ENCODE measurements around the gene SLC25A24.
A peak's percentile ranks its signal among the peaks of the same experiment; 100 is the strongest.
"Not testable (repeated sequence)": the region's sequence is repeated elsewhere in the genome, so short reads cannot be mapped to it uniquely, and the experiment has no call there.

The SLC25A24 gene

GRCh38 chr1:108132367-108132766, 67.8 kb downstream of the SLC25A24 start:
- DNase-seq, result not testable (repeated sequence)

- DNase-seq, result not testable (repeated sequence)
Measured at GRCh38 chr1:108131281-108131680, 68.9 kb downstream of the SLC25A24 start.

DNA sequence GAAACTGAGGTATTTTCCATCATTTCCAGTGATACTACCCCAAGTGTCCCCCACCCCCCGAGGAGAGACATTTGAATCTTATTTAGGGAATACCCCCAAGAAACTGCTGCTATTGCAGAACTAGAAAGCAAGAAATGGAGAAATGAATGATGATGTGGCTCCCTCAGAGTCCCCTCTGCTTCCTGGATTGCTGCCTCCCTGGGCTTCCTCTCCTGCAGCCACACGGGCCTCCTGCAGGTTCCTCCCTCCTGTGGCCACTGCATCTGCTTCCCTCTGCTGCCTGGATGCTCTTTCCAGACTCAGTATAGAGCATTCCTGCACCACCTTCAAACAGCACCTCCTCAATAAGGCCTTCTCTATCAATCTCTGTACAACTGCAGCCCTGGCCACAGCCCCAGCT, 69.3 kb downstream of the SLC25A24 start:
- DNase-seq, result no peak

GRCh38 chr1:108129999-108130398, 70.1 kb downstream of the SLC25A24 start:
- no peak for DNase-seq

DNA sequence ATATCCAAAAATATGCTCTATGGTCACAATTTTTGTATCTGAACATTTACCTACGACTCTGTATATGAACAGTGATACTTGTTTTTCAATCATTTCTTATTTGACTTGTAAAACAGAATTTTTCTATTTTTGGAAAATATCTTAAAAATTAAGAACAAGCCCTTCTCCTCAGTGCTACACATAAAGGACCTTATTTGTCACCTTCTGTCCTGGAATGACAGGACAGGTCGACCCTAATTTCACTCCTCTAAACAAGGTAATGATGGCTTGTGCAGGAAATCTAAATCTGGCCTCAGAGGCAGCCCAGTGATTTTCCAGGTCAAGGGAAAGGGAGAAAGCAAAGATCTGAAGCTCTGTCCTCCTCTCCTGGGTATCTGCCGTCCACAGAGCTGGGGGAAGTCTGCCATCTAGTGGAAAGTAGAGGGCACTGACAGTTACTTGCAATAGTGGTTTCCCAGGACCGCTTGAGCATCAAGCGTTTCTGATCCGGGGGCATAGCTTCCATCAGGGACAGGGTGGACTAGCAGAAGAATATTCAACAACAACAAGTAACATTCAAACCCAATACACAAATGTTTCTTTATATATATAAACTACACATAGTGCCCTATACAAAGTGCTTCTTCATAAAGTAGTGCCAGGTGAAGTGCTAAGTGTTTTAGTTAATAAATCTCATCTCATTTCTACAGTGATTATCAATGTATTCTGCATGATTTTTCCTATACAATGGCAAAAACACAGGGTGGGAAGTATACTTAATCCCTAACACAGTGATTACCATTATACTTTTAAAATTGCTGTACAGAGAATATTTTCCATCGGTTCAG, 74.6 kb downstream of the SLC25A24 start:
- DNase-seq, result peak; percentile 66

GRCh38 chr1:108124622-108125311, 75.4 kb downstream of the SLC25A24 start:
- no peak for DNase-seq

DNA sequence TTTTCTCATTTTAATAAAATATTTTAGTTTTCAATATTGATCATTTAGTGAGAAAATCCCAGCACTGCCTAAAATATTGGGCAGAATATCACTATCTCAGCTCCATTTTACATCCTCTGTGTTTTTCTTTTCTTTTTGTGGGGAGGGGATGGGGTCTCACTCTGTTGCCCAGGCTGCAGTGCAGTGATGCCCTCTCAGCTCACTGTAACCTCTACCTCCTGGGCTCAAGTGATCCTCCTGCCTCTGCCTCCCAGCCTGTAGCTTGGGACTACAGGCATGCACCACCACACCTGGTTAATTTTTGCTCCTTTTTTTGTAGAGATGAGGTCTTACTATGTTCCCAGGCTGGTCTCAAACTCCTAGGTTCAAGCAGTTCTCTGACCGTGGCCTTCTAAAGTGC, 76.1 kb downstream of the SLC25A24 start:
- no peak for DNase-seq

- DNase-seq, result no peak
Measured at GRCh38 chr1:108121358-108122143, 78.6 kb downstream of the SLC25A24 start.

- no peak for DNase-seq
Measured at GRCh38 chr1:108120163-108120562, 80.0 kb downstream of the SLC25A24 start.

GRCh38 chr1:108119500-108119899, 80.6 kb downstream of the SLC25A24 start:
- no peak for DNase-seq

- no peak for DNase-seq
Measured at GRCh38 chr1:108117945-108118902, 81.9 kb downstream of the SLC25A24 start.

GRCh38 chr1:108117237-108117636, 82.9 kb downstream of the SLC25A24 start:
- DNase-seq, result no peak

DNA sequence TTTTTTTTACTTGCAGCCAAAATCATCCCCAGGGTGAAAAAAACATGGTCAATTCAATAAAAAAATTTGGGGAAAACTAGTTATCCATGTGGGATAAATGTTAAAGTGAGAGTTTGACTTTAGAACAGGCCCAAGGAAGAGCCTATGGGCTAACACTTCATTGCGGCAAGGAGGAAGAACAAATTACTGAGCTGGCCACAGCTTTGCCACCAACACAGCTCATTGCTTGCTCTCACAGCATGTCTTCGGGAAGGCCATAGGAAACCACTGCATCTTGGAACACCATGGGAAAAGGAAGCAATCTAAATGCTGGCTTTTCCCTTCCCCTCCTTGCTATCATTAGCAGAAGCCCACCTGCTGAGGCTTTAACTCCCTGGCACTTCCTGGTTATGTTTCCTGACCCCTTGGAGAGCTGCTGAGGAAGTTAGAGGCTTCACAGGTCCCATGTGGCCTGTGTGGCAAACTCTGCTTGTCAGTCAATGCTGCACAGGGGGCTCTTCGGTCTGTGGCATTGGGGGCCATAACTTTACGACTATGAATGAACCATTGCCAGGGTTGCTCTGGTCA, 86.0 kb downstream of the SLC25A24 start:
- no peak for DNase-seq

DNA sequence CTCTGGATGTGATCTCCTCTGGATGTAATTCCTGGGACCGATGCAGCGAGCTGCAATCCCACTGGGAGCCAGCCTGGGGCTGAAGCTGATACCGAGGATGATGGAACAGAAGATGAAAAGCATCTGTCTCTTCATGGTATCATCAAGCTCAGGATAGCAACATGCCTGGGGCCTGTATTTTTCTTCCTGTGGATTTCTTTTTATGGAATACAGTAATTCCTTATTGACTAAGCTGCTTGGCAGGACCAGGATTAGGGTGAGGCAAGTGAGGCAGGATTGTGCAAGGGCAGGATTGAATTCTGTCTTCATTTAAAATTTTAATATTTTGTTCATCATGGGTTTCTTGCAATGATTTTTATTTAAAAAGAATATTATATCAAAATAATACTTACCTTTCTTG, 86.6 kb downstream of the SLC25A24 start:
- DNase-seq, result no peak

DNA sequence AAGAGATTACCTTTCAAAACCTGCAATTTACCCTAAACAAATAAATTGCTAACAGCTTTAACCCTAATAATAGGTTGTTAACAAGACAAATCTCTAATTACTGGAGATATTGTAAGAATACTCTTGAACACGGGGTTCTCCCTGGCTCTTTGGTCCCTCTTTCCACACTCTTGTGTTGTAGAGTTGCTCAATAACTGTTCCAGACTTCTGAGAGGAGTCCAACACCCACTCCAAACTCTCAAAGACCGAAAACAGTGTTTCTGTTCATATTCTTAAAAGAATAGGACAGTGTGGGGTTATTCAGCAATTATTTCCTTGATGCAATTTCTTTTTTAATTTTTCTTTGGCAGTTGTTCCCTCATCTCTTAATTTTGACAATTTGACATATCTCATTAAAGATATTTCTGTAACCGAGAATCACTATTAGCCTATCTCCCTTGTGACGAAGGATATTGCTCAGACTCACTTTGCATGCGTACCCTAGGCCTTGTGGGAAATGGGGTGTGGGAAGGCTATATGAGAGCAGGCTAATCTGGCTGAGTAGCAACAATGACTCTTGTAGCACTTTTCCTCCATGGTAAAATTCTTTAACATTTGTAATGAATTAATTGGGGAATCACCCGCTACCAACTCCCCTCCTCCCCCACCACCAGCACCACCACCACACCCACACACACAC, 90.7 kb downstream of the SLC25A24 start:
- DNase-seq, result no peak

DNA sequence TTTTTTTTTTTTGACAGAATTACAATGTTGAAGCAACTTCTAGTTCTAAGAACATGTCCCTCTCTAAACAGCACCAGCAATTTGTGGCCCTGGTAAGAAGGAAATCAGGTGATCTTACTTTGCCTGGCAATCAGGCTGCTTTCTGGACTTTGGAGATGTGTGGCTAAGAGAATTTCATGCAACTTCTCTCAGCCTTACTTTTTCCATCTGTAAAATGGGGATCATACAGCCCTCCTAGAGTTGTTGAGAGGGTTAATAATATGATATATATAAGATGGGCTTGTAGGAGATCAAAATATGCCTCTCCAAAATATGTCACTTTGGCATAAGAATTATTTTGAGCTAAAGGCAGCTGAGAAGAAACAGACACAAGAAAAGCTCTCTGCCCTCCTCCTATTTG, 92.0 kb downstream of the SLC25A24 start:
- no peak for DNase-seq

GRCh38 chr1:108107658-108108057, 92.5 kb downstream of the SLC25A24 start:
- DNase-seq, result no peak

DNA sequence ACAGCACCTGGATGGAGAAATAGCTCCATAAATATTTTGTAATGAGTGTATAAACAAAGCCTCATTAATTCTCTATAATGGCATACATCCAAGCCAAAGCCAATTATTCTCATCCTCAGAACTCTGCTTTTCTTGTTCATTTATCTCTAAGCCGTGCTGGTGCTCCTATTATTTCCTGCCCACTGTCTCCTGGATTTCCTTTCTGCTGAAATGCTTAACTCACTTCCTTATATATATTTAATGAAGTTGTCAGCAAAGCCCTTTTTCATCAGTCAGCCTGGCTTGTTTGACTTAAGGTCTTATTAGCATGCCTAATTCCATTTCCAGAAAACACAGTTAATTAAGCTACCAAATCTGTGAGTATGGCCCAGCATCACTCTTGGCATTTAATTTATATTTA, 93.4 kb downstream of the SLC25A24 start:
- no peak for DNase-seq

DNA sequence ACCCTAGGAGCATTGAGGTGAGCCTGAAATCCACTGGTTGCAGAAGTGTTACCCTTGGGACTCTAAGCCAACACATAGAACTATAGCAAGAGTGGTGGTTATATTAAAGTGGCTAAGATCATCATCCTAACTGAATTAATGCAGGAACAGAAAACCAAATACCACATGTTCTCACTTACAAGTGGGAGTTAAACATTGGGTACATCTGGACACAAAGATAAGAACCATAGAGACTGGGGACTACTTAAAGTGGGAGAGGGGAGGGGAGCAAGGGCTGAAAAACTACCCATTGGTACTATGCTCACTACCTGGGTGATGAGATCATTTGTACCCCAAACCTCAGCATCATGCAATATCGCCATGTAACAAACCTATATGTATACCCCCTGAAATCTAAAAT, 100.0 kb downstream of the SLC25A24 start:
- DNase-seq, result no peak

DNA sequence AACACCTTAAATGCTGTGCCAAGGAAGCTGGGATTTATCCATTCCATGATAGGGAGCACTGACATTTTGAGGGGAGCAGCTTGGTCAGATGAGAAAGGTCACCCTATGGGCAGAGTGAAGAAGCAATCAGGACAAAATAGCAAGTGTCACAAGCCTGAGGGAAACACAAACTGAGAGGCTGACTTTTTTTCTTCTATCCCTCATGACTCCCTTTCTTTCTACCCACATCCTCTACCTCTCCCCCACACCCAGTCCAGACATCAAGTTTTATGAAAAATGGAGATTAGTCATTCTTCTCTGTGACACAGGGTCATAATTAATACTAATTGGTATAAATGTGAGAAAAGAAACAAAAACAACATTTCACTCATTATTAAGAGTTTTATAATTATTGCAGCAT, 103.1 kb downstream of the SLC25A24 start:
- DNase-seq, result no peak

DNA sequence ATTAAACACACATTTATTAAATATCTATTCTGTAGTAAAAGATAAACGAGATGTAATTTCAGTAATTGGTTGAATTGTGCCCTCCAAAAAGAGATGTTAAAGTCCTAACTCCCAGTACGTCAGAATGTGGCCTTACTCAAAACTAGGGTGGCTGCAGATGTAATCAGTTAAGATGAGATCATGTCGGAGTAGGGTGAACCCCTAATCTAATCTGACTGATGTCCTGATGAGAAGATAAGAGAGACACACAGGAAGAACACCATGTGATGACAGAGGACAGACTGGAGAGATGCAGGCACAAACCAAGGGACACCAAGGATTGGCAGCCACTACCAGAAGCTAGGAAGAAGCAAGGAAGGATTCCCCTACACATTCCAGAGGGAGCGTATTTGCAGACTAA, 104.1 kb downstream of the SLC25A24 start:
- DNase-seq, result no peak
